Testis (tissue), 3 donors: ENCODE results near the gene PSME1. TPM values are rescaled to one million over a fixed set of nuclear protein-coding genes. Genes with fewer than 3 reads are reported as not detected.

Experiments used
- DNase-seq: peaks from one replicate; pipeline ENCODE4 v3.0.0-alpha.2; 2019
- H3K27ac ChIP-seq, 2 donors: fragments of 200-600 bp; sonication (generic); one replicate each; pipeline ENCODE4 v1.5.1; 2019
- H3K27me3 ChIP-seq: fragments of 200-600 bp; sonication (generic); one replicate; pipeline ENCODE4 v1.5.1; 2019
- H3K36me3 ChIP-seq: fragments of 200-600 bp; sonication (generic); one replicate; pipeline ENCODE4 v1.5.1; 2017; ENCODE audit warnings: low read depth; ENCODE audit errors: missing control alignments
- H3K4me1 ChIP-seq: fragments of 200-600 bp; sonication (generic); one replicate; pipeline ENCODE4 v1.5.1; 2019
- H3K4me3 ChIP-seq, 2 donors: fragments of 200-600 bp; sonication (generic); one replicate each; pipeline ENCODE4 v1.5.1; 2017 to 2019
- H3K9me3 ChIP-seq: fragments of 200-600 bp; sonication (generic); one replicate; pipeline ENCODE4 v1.5.1; 2017
- POLR2A ChIP-seq: fragments of 450-650 bp; IDR thresholded peaks from one replicate; pipeline ENCODE4 v1.6.1; 2017; ENCODE audit warnings: antibody characterized with exemption, mild to moderate bottlenecking, moderate library complexity
- WGBS, 2 donors: methylation state at CpG; one replicate each; pipeline ENCODE4 v1.1.5; 2018; 5-methylcytosine and 5-hydroxymethylcytosine counted together
- intact Hi-C: fragments of 100-400 bp; cut with DNase I; formaldehyde crosslinking; loops from one replicate; pipeline ENCODE4 v1.15.1; 2023; ENCODE audit warnings: low total_unique reads
- polyA plus RNA-seq: library from polyadenylated mRNA; stranded (reverse); fragments of 350-450 nt; fragmentation: Illumina TruSeq; extraction: RNeasy Lipid Tissue Mini Kit (QIAGEN cat#74804); gene quantifications from one replicate; pipeline ENCODE4 v1.2.3, GENCODE V29; 2014; ENCODE audit warnings: low read depth, low replicate concordance; ENCODE audit not compliant: insufficient read depth
- total RNA-seq, 2 donors: library from RNA; depleted of rRNA; stranded (reverse); fragments of >200 nt; gene quantifications; one replicate each; pipeline ENCODE4 v1.2.3, GENCODE V29; 2016
- TF ChIP-seq, protein P1 (sequence below), 3 experiments: fragments of 450-650 bp in 2 of 3; fragments of 200-600 bp in 1 of 3; sonication (generic) in 1 of 3; IDR thresholded peaks; one replicate each; pipeline ENCODE4 v1.5.1; 2016 to 2019; ENCODE audit warnings: antibody characterized with exemption in 3 of 3, mild to moderate bottlenecking in 2 of 3, moderate library complexity in 1 of 3

The PSME1 gene
- total and polyA plus RNA-seq, 3 donors from 2014 or later, result 43.3 to 101 (median 63.9) TPM

DNA sequence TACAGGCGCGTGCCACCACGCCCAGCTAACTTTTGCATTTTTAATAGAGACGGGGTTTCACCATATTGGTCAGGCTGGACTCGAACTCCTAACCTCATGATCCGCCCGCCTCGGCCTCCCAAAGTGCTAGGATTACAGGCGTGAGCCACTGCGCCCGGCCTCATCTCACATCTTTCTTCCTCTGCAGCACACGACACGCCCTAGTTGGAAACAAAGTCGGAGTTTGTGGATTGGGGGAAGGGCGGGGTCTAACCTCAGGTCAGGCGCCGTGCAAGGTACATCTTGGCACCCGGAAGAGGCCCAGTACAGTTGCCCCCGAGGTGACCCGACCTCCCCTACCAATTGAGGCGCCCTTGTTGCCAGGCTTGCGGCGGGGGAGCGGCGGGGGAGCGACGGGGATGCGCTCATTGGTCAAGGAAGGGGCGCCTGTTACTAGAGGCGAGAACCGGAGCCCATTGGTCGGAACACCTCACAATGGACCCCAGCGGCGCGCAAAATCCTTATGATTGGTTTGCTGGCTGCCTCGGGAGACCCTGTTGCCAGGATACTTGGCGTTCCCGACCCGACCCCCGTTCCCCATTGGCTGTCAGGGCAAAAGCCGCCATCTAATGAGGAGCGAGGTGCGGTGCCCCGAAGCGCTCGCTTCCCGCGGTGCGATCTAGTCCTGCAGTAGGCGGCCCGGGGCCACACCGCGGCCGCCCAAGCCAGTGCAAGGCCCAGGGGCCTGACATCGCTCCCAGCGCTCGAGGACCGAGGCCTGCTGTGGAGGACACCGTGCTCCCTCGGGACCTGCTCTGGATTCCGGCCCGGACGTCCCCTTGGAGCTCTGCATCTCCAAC is 35.6 kb downstream of the PSME1 start, which contains the start of gene REC8:
REC8 (plus strand) TSS at position 659 of the 839 bp plus-strand sequence. CDS start 473 bp downstream, outside the sequence.
- Histone ChIP-seq H3K27me3 (no peaks in the 10 kb centered on the region), H3K4me1 (no peaks in the 10 kb centered on the region), H3K36me3 (no peaks in the 10 kb centered on the region), H3K27ac (no peak within 1 kb of the TSS), H3K9me3 (no peaks in the 10 kb centered on the region), H3K4me3 (peak within 1 kb of the TSS; percentile 17 to 50)
- DNase-seq, result peak; percentile 87
- 33 to 40% methylated on average over 31 to 50 of the region's 63 CpGs for WGBS, 2 donors
- intact Hi-C loops, result no loop called here
- no peak for TF ChIP-seq POLR2A
- TF ChIP-seq, protein P1, sequence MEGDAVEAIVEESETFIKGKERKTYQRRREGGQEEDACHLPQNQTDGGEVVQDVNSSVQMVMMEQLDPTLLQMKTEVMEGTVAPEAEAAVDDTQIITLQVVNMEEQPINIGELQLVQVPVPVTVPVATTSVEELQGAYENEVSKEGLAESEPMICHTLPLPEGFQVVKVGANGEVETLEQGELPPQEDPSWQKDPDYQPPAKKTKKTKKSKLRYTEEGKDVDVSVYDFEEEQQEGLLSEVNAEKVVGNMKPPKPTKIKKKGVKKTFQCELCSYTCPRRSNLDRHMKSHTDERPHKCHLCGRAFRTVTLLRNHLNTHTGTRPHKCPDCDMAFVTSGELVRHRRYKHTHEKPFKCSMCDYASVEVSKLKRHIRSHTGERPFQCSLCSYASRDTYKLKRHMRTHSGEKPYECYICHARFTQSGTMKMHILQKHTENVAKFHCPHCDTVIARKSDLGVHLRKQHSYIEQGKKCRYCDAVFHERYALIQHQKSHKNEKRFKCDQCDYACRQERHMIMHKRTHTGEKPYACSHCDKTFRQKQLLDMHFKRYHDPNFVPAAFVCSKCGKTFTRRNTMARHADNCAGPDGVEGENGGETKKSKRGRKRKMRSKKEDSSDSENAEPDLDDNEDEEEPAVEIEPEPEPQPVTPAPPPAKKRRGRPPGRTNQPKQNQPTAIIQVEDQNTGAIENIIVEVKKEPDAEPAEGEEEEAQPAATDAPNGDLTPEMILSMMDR (IDR thresholded peaks at IDR 0.05), result no peak

DNA sequence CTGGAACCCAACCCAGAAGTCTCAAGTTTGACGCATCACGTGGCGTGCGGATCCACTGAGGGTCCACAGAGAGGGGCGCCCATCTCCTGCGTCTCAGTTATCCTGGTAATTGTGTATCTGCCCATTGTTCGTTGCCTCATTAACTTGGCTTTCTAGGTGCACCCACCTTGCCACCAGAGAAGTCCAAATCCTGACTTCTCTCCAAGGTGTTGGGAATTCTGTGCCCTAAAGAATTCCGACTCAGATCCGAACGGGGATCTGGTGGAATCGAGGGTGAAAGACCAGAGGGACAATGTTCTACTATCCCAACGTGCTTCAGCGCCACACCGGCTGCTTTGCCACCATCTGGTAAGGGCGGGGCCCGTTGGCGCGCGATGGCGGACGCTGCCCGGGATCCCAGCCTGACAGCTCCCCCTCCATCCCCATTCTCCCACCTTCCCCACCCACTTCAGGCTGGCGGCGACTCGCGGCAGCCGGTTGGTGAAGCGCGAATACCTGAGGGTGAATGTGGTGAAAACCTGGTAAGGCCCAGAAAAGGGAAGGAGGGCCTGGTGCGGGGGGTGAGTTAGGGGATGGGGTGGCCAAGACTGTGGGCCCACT is 36.4 kb downstream of the PSME1 start:
- intact Hi-C loops, result no loop called here
- Histone ChIP-seq H3K27me3 (no peaks in the 10 kb centered on the region), H3K9me3 (no peaks in the 10 kb centered on the region), H3K27ac (no peak overlapping the region), H3K4me1 (no peaks in the 10 kb centered on the region), H3K36me3 (no peaks in the 10 kb centered on the region), H3K4me3 (peak overlapping the region; percentile 17 to 50)
- TF ChIP-seq, protein P1 (IDR thresholded peaks at IDR 0.05), result no peak
- no peak for TF ChIP-seq POLR2A
- no peak for DNase-seq
- 41 to 66% methylated on average over 7 to 30 of the region's 30 CpGs for WGBS, 2 donors

DNA sequence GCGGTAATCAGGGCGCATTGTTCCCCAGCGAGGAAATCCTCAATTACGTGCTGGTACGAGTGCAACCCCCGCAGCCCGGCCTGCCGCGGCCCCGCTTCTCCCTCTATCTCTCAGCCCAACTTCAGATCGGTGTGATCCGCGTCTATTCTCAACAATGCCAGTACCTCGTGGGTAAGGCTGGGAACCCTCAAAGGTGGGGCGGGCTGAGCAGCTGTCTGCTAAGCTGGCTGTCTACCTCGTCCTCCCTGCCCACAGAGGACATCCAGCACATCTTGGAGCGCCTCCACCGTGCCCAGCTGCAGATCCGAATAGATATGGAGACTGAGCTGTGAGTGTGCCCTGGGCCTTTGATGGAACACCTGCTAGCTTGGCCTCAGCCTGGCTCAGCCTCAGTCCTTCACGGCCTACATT is 36.9 kb downstream of the PSME1 start:
- H3K4me3 ChIP-seq, result peak overlapping the region in 1 of 2 donors; percentile 50
- TF ChIP-seq, protein P1 (IDR thresholded peaks at IDR 0.05), result no peak
- TF ChIP-seq POLR2A, result no peak
- no peaks in the 10 kb centered on the region for H3K4me1 ChIP-seq
- no peak overlapping the region for H3K27ac ChIP-seq
- whole genome bisulfite sequencing, 2 donors, result 66 to 70% methylated on average over 18 to 19 of the region's 20 CpGs
- intact Hi-C loops, result no loop called here
- no peaks in the 10 kb centered on the region for H3K27me3 ChIP-seq
- no peaks in the 10 kb centered on the region for H3K36me3 ChIP-seq
- no peaks in the 10 kb centered on the region for H3K9me3 ChIP-seq
- no peak for DNase-seq

DNA sequence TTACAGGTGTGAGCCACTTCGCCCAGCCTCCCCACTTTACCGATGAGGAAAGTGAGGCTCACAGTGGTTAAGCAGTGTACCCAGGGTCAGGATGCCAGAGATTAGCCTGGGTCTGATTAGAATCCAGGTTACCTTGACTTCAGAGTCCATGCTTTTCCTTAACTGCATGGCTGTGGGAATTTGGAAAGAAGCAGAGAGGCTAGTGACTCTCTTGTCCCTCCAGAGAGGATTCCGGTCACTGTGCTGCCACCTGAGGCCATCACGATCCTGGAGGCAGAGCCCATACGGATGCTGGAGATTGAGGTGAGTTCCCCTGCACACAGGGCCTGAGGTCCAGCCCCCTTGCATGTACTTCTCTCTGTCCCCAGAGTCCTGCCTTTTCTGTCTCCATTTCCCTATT is 40.6 kb downstream of the PSME1 start:
- Histone ChIP-seq H3K9me3 (no peaks in the 10 kb centered on the region), H3K4me3 (no peak overlapping the region), H3K4me1 (no peaks in the 10 kb centered on the region), H3K27me3 (no peaks in the 10 kb centered on the region), H3K36me3 (no peaks in the 10 kb centered on the region), H3K27ac (no peak overlapping the region)
- no peak for DNase-seq
- no peak for TF ChIP-seq POLR2A
- TF ChIP-seq, protein P1 (IDR thresholded peaks at IDR 0.05), result no peak
- WGBS, 2 donors, result 95 to 100% methylated on average over 5 of the region's 5 CpGs
- intact Hi-C loops, result no loop called here
